ENCODE results near the gene PIK3CD. TPM values are rescaled to one million over a fixed set of nuclear protein-coding genes. Genes with fewer than 3 reads are reported as not detected.

PIK3CD gene
- total RNA-seq, 1 donor from 2014 or later = 13.0 TPM

DNA sequence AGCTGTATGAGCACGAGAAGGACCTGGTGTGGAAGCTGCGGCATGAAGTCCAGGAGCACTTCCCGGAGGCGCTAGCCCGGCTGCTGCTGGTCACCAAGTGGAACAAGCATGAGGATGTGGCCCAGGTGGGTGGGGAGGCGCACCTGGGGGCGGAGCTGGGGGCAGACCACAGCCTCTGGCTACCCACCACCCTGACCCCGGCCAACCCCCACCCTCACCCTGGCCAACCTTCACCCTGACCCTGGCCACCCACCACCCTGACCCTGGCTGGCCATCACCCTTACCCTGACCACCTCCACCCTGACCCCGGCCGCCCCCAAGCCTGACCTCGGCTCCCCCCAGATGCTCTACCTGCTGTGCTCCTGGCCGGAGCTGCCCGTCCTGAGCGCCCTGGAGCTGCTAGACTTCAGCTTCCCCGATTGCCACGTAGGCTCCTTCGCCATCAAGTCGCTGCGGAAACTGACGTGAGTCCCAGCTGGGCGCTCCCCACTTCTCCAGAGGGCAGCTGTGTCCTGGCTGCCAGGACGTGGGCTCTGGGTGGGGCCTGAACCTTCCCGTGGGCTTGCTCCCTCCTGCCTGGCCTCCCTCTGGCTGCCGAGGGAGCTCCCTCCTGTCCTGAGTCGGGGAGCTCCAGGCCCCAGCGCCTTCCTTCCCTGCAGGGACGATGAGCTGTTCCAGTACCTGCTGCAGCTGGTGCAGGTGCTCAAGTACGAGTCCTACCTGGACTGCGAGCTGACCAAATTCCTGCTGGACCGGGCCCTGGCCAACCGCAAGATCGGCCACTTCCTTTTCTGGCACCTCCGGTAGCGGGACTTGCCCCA, 69.5 kb downstream of the PIK3CD start:
- no peaks in the 10 kb centered on the region for H3K27me3 ChIP-seq
- H3K36me3 ChIP-seq = peaks cover 0 to 27% of the 10 kb centered on the region in 2 donors
- intact Hi-C loops (cut with DNase I) = loop anchor here (10.0 kb wide), 1 partner anchor 144 kb away; no protein-coding TSS in a partner anchor
- TF ChIP-seq, protein P1, sequence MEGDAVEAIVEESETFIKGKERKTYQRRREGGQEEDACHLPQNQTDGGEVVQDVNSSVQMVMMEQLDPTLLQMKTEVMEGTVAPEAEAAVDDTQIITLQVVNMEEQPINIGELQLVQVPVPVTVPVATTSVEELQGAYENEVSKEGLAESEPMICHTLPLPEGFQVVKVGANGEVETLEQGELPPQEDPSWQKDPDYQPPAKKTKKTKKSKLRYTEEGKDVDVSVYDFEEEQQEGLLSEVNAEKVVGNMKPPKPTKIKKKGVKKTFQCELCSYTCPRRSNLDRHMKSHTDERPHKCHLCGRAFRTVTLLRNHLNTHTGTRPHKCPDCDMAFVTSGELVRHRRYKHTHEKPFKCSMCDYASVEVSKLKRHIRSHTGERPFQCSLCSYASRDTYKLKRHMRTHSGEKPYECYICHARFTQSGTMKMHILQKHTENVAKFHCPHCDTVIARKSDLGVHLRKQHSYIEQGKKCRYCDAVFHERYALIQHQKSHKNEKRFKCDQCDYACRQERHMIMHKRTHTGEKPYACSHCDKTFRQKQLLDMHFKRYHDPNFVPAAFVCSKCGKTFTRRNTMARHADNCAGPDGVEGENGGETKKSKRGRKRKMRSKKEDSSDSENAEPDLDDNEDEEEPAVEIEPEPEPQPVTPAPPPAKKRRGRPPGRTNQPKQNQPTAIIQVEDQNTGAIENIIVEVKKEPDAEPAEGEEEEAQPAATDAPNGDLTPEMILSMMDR (IDR thresholded peaks at IDR 0.05) = no peak
- no peak for TF ChIP-seq POLR2A (IDR thresholded peaks at IDR 0.05)
- no peak for TF ChIP-seq POLR2AphosphoS5 (IDR thresholded peaks at IDR 0.05; ENCODE audit: insufficient read depth in 1 of 2, low read depth in 1 of 2)
- no peak overlapping the region for H3K4me3 ChIP-seq
- no peak overlapping the region for H3K27ac ChIP-seq
- H3K9me3 ChIP-seq = peaks cover 6% of the 10 kb centered on the region
- H3K4me1 ChIP-seq = no peaks in the 10 kb centered on the region
- DNase-seq (ENCODE audit: extremely low spot score in 2 of 2) = no peak

DNA sequence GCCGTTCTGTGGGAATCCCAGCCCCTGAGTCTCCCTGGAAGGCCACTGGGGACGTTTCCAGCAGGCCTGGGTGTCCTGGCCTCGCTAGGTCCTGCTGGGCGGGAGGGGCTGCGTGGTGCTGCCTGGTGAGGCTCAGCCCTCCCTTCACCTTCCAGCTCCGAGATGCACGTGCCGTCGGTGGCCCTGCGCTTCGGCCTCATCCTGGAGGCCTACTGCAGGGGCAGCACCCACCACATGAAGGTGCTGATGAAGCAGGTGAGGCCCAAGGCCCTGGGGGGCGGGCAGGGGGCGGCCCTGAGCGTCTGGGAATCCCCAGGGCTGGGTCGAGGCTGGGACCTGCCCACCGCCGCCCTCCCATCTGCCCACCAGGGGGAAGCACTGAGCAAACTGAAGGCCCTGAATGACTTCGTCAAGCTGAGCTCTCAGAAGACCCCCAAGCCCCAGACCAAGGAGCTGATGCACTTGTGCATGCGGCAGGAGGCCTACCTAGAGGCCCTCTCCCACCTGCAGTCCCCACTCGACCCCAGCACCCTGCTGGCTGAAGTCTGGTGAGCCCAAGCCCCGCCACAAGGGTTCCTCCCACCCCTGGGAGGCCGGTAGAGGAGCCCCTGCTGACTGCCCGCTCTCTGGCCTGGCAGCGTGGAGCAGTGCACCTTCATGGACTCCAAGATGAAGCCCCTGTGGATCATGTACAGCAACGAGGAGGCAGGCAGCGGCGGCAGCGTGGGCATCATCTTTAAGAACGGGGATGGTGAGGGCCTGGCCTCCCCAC, 70.3 kb downstream of the PIK3CD start:
- Histone ChIP-seq H3K27ac (no peak overlapping the region), H3K36me3 (peaks cover 0 to 25% of the 10 kb centered on the region in 2 donors), H3K27me3 (no peaks in the 10 kb centered on the region), H3K4me1 (no peaks in the 10 kb centered on the region), H3K9me3 (peaks cover 6% of the 10 kb centered on the region), H3K4me3 (no peak overlapping the region)
- intact Hi-C loops (cut with DNase I) = loop anchor here (10.0 kb wide), 1 partner anchor 143 kb away; no protein-coding TSS in a partner anchor
- TF ChIP-seq, protein P1 (IDR thresholded peaks at IDR 0.05) = peak in 1 of 3 experiments; percentile 34
- no peak for TF ChIP-seq POLR2AphosphoS5 (IDR thresholded peaks at IDR 0.05; ENCODE audit: insufficient read depth in 1 of 2, low read depth in 1 of 2)
- DNase-seq (ENCODE audit: extremely low spot score in 2 of 2) = no peak

DNA sequence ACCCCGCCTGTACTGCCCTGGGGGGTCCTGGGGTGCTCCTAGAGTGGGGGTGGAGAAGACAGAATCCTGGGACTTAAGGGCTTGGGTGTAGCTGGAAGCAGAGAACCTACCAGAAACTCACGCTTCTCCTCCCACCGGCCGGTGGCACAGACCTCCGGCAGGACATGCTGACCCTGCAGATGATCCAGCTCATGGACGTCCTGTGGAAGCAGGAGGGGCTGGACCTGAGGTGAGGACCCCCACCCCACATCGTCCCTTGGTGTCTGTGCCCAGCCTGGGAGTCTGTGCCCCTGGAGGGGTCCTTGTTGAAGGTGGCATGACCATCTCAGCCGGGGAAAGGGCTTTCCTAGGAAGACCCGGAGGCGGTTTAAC, 70.8 kb downstream of the PIK3CD start:
- no peaks in the 10 kb centered on the region for H3K27me3 ChIP-seq
- TF ChIP-seq, protein P1 (IDR thresholded peaks at IDR 0.05) = no peak
- no peak for TF ChIP-seq POLR2A (IDR thresholded peaks at IDR 0.05)
- TF ChIP-seq POLR2AphosphoS5 (IDR thresholded peaks at IDR 0.05; ENCODE audit: insufficient read depth in 1 of 2, low read depth in 1 of 2) = no peak
- H3K4me3 ChIP-seq = no peak overlapping the region
- H3K27ac ChIP-seq = no peak overlapping the region
- no peaks in the 10 kb centered on the region for H3K4me1 ChIP-seq
- no peak for DNase-seq (ENCODE audit: extremely low spot score in 2 of 2)
- intact Hi-C loops (cut with DNase I) = loop anchor here (10.0 kb wide), 1 partner anchor 142 kb away; no protein-coding TSS in a partner anchor
- H3K9me3 ChIP-seq = peaks cover 6% of the 10 kb centered on the region
- peaks cover 0 to 28% of the 10 kb centered on the region in 2 donors for H3K36me3 ChIP-seq

DNA sequence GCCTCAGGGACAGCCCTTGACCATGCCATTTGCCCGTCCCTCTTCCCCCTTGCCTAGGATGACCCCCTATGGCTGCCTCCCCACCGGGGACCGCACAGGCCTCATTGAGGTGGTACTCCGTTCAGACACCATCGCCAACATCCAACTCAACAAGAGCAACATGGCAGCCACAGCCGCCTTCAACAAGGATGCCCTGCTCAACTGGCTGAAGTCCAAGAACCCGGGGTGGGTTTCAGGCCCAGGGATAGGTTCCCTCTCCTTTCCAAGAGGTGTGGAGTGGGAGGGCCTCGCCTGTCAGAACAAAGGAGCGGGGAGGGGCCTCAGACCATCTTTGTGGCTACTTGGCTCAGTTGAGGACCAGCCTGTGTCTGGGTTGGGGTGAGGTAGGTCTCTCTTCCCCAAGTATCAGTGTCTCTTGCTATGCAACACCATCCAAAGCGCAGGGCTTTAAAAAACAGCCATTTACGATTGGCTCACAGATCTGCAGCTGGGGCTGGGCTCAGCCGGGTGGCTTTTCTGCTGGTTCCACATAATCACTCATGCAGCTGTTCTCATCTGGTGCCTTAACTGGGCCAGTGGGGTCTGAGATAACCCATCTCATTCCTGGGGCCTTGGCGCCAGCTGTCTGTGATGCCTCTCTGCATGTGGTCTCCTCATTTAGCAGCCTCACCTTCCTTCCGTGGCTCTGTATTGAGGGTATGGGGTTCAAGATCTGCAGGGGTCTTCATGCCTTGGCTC, 71.7 kb downstream of the PIK3CD start:
- Histone ChIP-seq H3K36me3 (peaks cover 0 to 31% of the 10 kb centered on the region in 2 donors), H3K9me3 (peaks cover 6% of the 10 kb centered on the region), H3K4me3 (no peak overlapping the region), H3K4me1 (no peaks in the 10 kb centered on the region), H3K27ac (no peak overlapping the region), H3K27me3 (no peaks in the 10 kb centered on the region)
- TF ChIP-seq POLR2AphosphoS5 (IDR thresholded peaks at IDR 0.05; ENCODE audit: insufficient read depth in 1 of 2, low read depth in 1 of 2) (no peak), POLR2A (IDR thresholded peaks at IDR 0.05) (no peak)
- TF ChIP-seq, protein P1 (IDR thresholded peaks at IDR 0.05) = no peak
- DNase-seq (ENCODE audit: extremely low spot score in 2 of 2) = no peak
- intact Hi-C loops (cut with DNase I) = loop anchor here (10.0 kb wide), 1 partner anchor 142 kb away; no protein-coding TSS in a partner anchor

Measured in vagina (tissue), 2 donors.